K562 (cell line): ENCODE measurements around the gene TSPAN15. TPM values are rescaled to one million over a fixed set of nuclear protein-coding genes. Genes with fewer than 3 reads are reported as not detected.

Experiments
- ATAC-seq: fragments of 200-7000 bp; cut with Tn5 transposase; 3 replicates; pipeline ENCODE4 v1.9.1; 2020; ENCODE audit warnings: moderate library complexity
- BruUV-seq: library from RNA; stranded (reverse); fragments of 400-500 nt; replicated peaks from 2 replicates; lab custom pipeline; 2021; lab: Mats Ljungman, UMichigan
- CTCF ChIA-PET: fragments of 300-600 bp; formaldehyde crosslinking; extraction: SDS; loops from one replicate; lab custom pipeline; 2021; ENCODE audit warnings: low intra/inter-chr PET ratio; lab: Yijun Ruan, JAX
- POLR2A ChIA-PET: fragments of 300-600, 350-650 bp; sonication (Branson Sonifier 250); formaldehyde crosslinking; extraction: SDS; loops from one replicate; lab custom pipeline; 2021; ENCODE audit warnings: antibody characterized with exemption, inconsistent platforms; lab: Yijun Ruan, JAX
- DNase-seq, 4 experiments: peaks; one replicate each; pipeline versions ENCODE4 v3.0.0 to v3.0.0-alpha.2; 2011 to 2018; ENCODE audit warnings: low spot score in 3 of 4, mixed read lengths in 3 of 4; ENCODE audit errors: extremely low read depth in 1 of 4
- FAIRE-seq: peaks from 2 replicates; lab custom pipeline; 2011; peaks lifted over from hg19 to GRCh38; lab: Jason Lieb, UNC
- H2AFZ ChIP-seq: 2 replicates; pipeline ENCODE4 v1.6.0; 2011; ENCODE audit warnings: low read depth, low read length, control low read depth, inconsistent platforms
- H3K27ac ChIP-seq: fragments of 200-600 bp; 3 replicates; pipeline ENCODE4 v1.8.0; 2011; ENCODE audit warnings: low read depth, mild to moderate bottlenecking, control low read depth, inconsistent platforms, low read length, moderate library complexity, mixed read lengths; ENCODE audit errors: extremely low read depth
- H3K27me3 ChIP-seq, 2 experiments: fragments of 300-600 bp in 1 of 2; 2 replicates in 1 of 2; 3 replicates in 1 of 2; pipeline versions ENCODE4 v1.6.0 to v1.8.0; 2011; ENCODE audit warnings: inconsistent platforms in 2 of 2, low read length in 2 of 2, mild to moderate bottlenecking in 1 of 2, mixed read lengths in 1 of 2, moderate library complexity in 1 of 2; ENCODE audit not compliant: control insufficient read depth in 2 of 2, insufficient read depth in 2 of 2
- H3K36me3 ChIP-seq: fragments of 300-600 bp; 3 replicates; pipeline ENCODE4 v1.8.0; 2011; ENCODE audit warnings: mild to moderate bottlenecking, low read length, inconsistent platforms; ENCODE audit not compliant: control insufficient read depth, insufficient read depth
- H3K4me1 ChIP-seq, 2 experiments: fragments of 200-600 bp in 1 of 2; replicated peaks in 1 of 2; 2 replicates in 1 of 2; 3 replicates in 1 of 2; pipeline versions ENCODE4 v1.5.1 to v1.8.0; 2011; ENCODE audit warnings: inconsistent platforms in 2 of 2, low read length in 2 of 2, mild to moderate bottlenecking in 1 of 2, mixed read lengths in 1 of 2, moderate library complexity in 1 of 2; ENCODE audit not compliant: control insufficient read depth in 2 of 2, insufficient read depth in 2 of 2
- H3K4me2 ChIP-seq: 2 replicates; pipeline ENCODE4 v1.6.1; 2011; ENCODE audit warnings: low read length, control low read depth, inconsistent platforms, mixed read lengths; ENCODE audit not compliant: insufficient read depth
- H3K4me3 ChIP-seq: fragments of 200-600 bp; sonication (generic), shearing (Covaris generic); 2 replicates; pipeline ENCODE4 v1.5.1; 2016; ENCODE audit warnings: control low read depth, inconsistent platforms
- H3K79me2 ChIP-seq: fragments of 200-600 bp; 3 replicates; pipeline ENCODE4 v1.8.0; 2011; ENCODE audit warnings: low read length, inconsistent platforms; ENCODE audit not compliant: control insufficient read depth, insufficient read depth
- H3K9ac ChIP-seq, 2 experiments: 2 replicates each; pipeline versions ENCODE4 v1.6.0 to v1.6.1; 2011; ENCODE audit warnings: low read depth in 2 of 2, low read length in 2 of 2, control low read depth in 1 of 2, inconsistent platforms in 1 of 2, mild to moderate bottlenecking in 1 of 2, mixed read lengths in 1 of 2; ENCODE audit not compliant: insufficient read depth in 1 of 2
- H3K9me1 ChIP-seq: one replicate; pipeline ENCODE4 v1.6.0; 2011; ENCODE audit warnings: inconsistent platforms, mild to moderate bottlenecking, low read length, moderate library complexity; ENCODE audit not compliant: control insufficient read depth, insufficient read depth
- H3K9me3 ChIP-seq: replicated peaks from 2 replicates; pipeline ENCODE4 v1.5.1; 2011; ENCODE audit warnings: low read depth, low read length, inconsistent platforms; ENCODE audit not compliant: control insufficient read depth, insufficient read depth
- H4K20me1 ChIP-seq: replicated peaks from 2 replicates; pipeline ENCODE4 v1.6.1; 2011; ENCODE audit warnings: low read length, inconsistent platforms, mixed read lengths; ENCODE audit not compliant: control insufficient read depth, insufficient read depth
- CHAMP1 ChIP-seq: fragments of 450-650 bp; IDR thresholded peaks from 2 replicates; pipeline ENCODE4 v1.6.1; 2016; ENCODE audit warnings: mild to moderate bottlenecking
- LCOR ChIP-seq: sonication (generic); formaldehyde crosslinking; IDR thresholded peaks from 2 replicates; pipeline ENCODE4 v1.8.0; 2022; ENCODE audit warnings: mild to moderate bottlenecking, missing genetic modification reagents
- MITF ChIP-seq: IDR thresholded peaks from 2 replicates; pipeline ENCODE4 v1.6.1; 2014; ENCODE audit warnings: antibody characterized with exemption
- MLLT1 ChIP-seq, 2 experiments: fragments of 450-650 bp; IDR thresholded peaks; 2 replicates each; pipeline ENCODE4 v1.6.1; 2016
- PRMT5 ChIP-seq: sonication (generic); formaldehyde crosslinking; IDR thresholded peaks from 2 replicates; pipeline ENCODE4 v1.5.0; 2020; ENCODE audit warnings: missing genetic modification reagents
- RFX7 ChIP-seq: fragments of 250-450 bp; sonication (Bioruptor Pico); IDR thresholded peaks from 2 replicates; pipeline ENCODE4 v1.5.1; 2021; ENCODE audit warnings: mild to moderate bottlenecking
- RUNX1 ChIP-seq: sonication (generic); IDR thresholded peaks from 2 replicates; pipeline ENCODE4 v1.6.1; 2016; ENCODE audit warnings: antibody characterized with exemption, low read depth
- SAFB ChIP-seq: fragments of 200-400 bp; formaldehyde crosslinking; IDR thresholded peaks from 2 replicates; pipeline ENCODE4 v1.6.1; 2017; ENCODE audit warnings: low read depth, low read length, borderline replicate concordance
- ZHX1 ChIP-seq: fragments of 150-350 bp; conservative IDR thresholded peaks from 2 replicates; pipeline ENCODE4 v1.6.1; 2014; ENCODE audit warnings: low read length
- ZNF121 ChIP-seq: sonication (generic); formaldehyde crosslinking; conservative IDR thresholded peaks from 2 replicates; pipeline ENCODE4 v1.8.0; 2022; ENCODE audit warnings: missing genetic modification reagents
- ZNF146 ChIP-seq: IDR thresholded peaks from one replicate; pipeline ENCODE4 v1.6.1; 2018; ENCODE audit warnings: missing compliant biosample characterization; ENCODE audit not compliant: unreplicated experiment
- ZNF263 ChIP-seq: sonication (generic); formaldehyde crosslinking; IDR thresholded peaks from 2 replicates; pipeline ENCODE4 v1.8.0; 2022; ENCODE audit warnings: mild to moderate bottlenecking, missing genetic modification reagents, borderline replicate concordance
- ZNF449 ChIP-seq: fragments of 250-450 bp; sonication (Bioruptor Pico); IDR thresholded peaks from 2 replicates; pipeline ENCODE4 v1.8.0; 2022; ENCODE audit warnings: moderate library complexity, mild to moderate bottlenecking, inconsistent platforms
- WGBS: fragments of 100-300 bp; shearing (Covaris generic); methylation state at CpG from one replicate; pipeline ENCODE4 v1.1.6; 2016; ENCODE audit warnings: low coverage, mixed read lengths; ENCODE audit not compliant: insufficient coverage; ENCODE audit errors: missing lambda C conversion rate; 5-methylcytosine and 5-hydroxymethylcytosine counted together
- in situ Hi-C: fragments of 300-500 bp; cut with MboI; formaldehyde crosslinking; loops from 4 replicates; pipeline ENCODE4 v1.15.0; 2018; ENCODE audit warnings: inconsistent platforms, mixed read lengths
- intact Hi-C: fragments of 100-400 bp; cut with micrococcal nuclease; formaldehyde crosslinking; loops from 2 replicates; pipeline ENCODE4 v1.14.2; 2022
- polyA plus RNA-seq, 8 experiments: library from polyadenylated mRNA; depleted of rRNA in 4 of 8; stranded (reverse) in 5 of 8; unstranded in 3 of 8; fragments of >200 nt; fragmentation: Nextera tagmentation in 2 of 8; fragmentation: Illumina TruSeq in 1 of 8; extraction: Ambion mirVana in 2 of 8; extraction: Trizol in 1 of 8; gene quantifications; 2 replicates each; pipeline versions ENCODE4 v1.2.1 to v1.2.3, GENCODE V29; 2011 to 2014; ENCODE audit warnings: inconsistent platforms in 1 of 8, missing spikeins in 1 of 8
- total RNA-seq, 7 experiments: library from RNA; depleted of rRNA in 6 of 7; stranded (reverse); fragments of >200 nt in 6 of 7; fragmentation: Illumina TruSeq in 2 of 7; extraction: Trizol in 2 of 7; gene quantifications; 2 replicates each; pipeline versions ENCODE4 v1.2.1 to v1.2.3, GENCODE V29; 2011 to 2021; ENCODE audit warnings: low replicate concordance in 1 of 7

The TSPAN15 gene
- total and polyA plus RNA-seq, 9 of the 15 experiments (the other 6 are each of a cell fraction or from before 2014, with no cell fraction given) = 0.33 to 1.0 (median 0.45) TPM; not detected in 2

- ATAC-seq (no peak), FAIRE-seq (no peak), DNase-seq (no peak)
- H3K4me3 ChIP-seq = no peak overlapping the region
- no peak overlapping the region for H3K4me2 ChIP-seq
- H4K20me1 ChIP-seq = peaks cover 12% of the 10 kb centered on the region
- CTCF ChIA-PET = no interaction called here
- no peak overlapping the region for H3K27ac ChIP-seq
- no peak overlapping the region for H2AFZ ChIP-seq
- H3K9ac ChIP-seq = no peak overlapping the region
- H3K9me3 ChIP-seq = no peaks in the 10 kb centered on the region
- 0% methylated on average over 3 of the region's 3 CpGs for WGBS
- in situ Hi-C loops (no loop called here), intact Hi-C loops (no loop called here)
- H3K27me3 ChIP-seq = peaks cover 18 to 81% of the 10 kb centered on the region in 2 experiments
- no peaks in the 10 kb centered on the region for H3K36me3 ChIP-seq
- H3K4me1 ChIP-seq = no peaks in the 10 kb centered on the region; a peak in 1 of 5 replicates
- no TSS peak for BruUV-seq
- POLR2A ChIA-PET = no interaction called here
- no peaks in the 10 kb centered on the region for H3K9me1 ChIP-seq
- H3K79me2 ChIP-seq = no peaks in the 10 kb centered on the region
- TF ChIP-seq ZNF121 (CRISPR knock-in tag) (no peak), RFX7 (CRISPR knock-in tag) (no peak), ZNF146 (CRISPR knock-in tag) (no peak), PRMT5 (CRISPR knock-in tag) (no peak), ZNF449 (CRISPR knock-in tag) (no peak), LCOR (CRISPR knock-in tag) (no peak), MITF (no peak), SAFB (no peak), RUNX1 (no peak), MLLT1 (IDR thresholded peaks at IDR 0.05) (no peak), ZHX1 (no peak), ZNF263 (CRISPR knock-in tag) (no peak), CHAMP1 (no peak)
Measured at GRCh38 chr10:69495666-69496065, 44.4 kb downstream of the TSPAN15 start.
